GM23248 (cell line): ENCODE measurements around the gene TMEM94.

Experiments used
- EZH2 ChIP-seq: fragments of 200-600 bp; sonication (generic); IDR thresholded peaks from 2 replicates; pipeline ENCODE4 v1.6.1; 2018; ENCODE audit warnings: antibody characterized with exemption, mild to moderate bottlenecking; ENCODE audit not compliant: insufficient read depth, poor library complexity, severe bottlenecking
- EZH2phosphoT487 ChIP-seq: fragments of 200-600 bp; sonication (generic); IDR thresholded peaks from 2 replicates; pipeline ENCODE4 v1.6.1; 2018; ENCODE audit warnings: antibody characterized with exemption, moderate library complexity, mild to moderate bottlenecking, low read depth; ENCODE audit not compliant: insufficient read depth

GRCh38 chr17:75516255-75516618 lies 59.8 kb downstream of the TMEM94 start, which contains the start of gene TSEN54:
- TF ChIP-seq EZH2 (no peak), EZH2phosphoT487 (no peak)
